Esophagus squamous epithelium (tissue), 4 donors: Measurements from ENCODE around the gene SYTL2.

Source experiments
- CTCF ChIP-seq, 6 experiments: fragments of 450-650 bp in 4 of 6; fragments of 200-600 bp in 2 of 6; sonication (generic) in 2 of 6; IDR thresholded peaks; one replicate each; pipeline ENCODE4 v1.5.1; 2016 to 2019; ENCODE audit warnings: antibody characterized with exemption in 6 of 6, mild to moderate bottlenecking in 4 of 6, moderate library complexity in 4 of 6
- POLR2A ChIP-seq, 4 donors: fragments of 450-650 bp; IDR thresholded peaks; one replicate each; pipeline ENCODE4 v1.6.1; 2017; ENCODE audit warnings: antibody characterized with exemption in 4 of 4, mild to moderate bottlenecking in 4 of 4, moderate library complexity in 3 of 4

GRCh38 chr11:85680897-85681296, 130.0 kb downstream of the SYTL2 start:
- no peak for TF ChIP-seq CTCF (IDR thresholded peaks at IDR 0.05)
- no peak for TF ChIP-seq POLR2A (IDR thresholded peaks at IDR 0.05)
